HG03175 (cell line): ENCODE data around the gene CDC42BPG.
"Not testable (repeated sequence)": the region's sequence is repeated elsewhere in the genome, so short reads cannot be mapped to it uniquely, and the experiment has no call there.

Experiments used
- ATAC-seq: cut with Tn5 transposase; IDR thresholded peaks from one replicate; pipeline ENCODE4 v1.9.1; 2021; ENCODE audit warnings: mild to moderate bottlenecking, moderate library complexity; ENCODE audit not compliant: unreplicated experiment

The CDC42BPG gene

DNA sequence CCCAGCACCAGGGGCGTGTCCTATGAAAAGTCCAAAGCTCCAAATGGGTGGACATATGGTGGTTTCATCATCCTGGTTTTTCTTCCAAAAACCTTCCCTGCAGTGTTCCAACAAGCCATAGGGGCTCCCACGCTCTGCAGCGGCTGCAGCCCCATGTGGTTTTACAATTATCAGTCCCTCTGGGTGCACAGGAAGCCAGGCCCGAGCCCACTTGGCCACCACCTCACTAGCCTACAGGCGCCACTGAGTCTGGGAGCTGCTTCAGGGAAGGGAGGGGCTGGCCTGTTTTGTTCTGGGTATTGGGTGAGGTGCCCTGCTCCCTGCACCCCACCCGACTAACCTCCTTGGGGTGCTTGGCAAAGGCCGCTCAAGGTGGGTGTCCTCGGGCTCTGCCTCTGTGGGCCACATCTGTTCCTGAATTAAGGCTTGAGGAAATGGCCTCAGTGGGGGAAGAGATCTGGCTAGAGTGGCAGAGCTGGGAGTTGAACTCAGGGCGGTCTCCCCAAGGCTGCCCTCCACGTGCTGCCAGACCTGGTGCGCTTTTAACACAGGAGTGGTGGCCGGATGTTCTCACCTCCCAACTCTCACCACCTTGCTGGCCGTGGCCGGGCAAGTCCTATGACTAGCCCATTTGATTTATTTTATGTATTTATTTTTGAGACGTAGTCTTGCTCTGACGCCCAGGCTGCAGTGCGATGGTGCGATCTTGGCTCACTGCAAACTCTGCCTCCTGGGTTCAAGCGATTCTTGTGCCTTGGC lies 5.3 kb upstream of the CDC42BPG start:
- no peak for ATAC-seq

DNA sequence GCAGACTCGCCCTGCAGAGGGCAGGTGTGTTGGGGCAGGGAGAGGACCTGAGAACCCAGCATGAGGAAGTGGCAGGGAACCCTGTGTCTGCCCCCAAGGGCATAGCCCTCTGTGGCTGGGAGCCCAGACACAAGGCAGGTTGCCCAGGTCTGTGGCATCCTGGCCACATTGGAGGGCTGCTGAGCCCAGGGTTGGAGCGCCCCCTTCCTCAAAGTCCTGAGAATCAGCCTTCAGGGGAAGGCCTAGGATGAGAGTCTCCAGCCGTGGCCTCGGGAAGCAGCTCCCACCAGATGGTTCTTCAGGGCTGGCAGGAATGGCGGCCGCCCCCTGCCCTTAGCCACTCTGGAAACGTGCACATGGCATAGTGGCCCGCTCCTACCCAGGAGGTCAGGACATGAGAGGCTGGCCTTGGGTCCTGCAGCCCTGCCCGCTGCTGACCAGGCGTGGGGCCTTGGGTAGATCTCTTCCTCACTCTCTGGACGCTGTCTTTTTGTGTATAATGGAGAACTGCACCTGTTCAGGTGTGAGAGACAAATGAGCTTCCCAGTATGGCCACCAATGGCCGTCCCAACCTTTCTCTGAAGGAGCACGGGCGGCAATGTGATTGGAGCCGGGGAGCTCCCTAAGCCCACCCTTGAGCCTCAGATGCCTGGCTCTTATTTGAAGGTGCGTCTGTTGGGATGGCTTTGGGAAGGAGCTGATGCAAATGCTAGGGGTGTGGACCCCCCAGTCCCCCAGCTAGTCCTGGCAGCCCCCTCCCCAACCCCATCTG lies 4.6 kb upstream of the CDC42BPG start:
- ATAC-seq, result no peak

DNA sequence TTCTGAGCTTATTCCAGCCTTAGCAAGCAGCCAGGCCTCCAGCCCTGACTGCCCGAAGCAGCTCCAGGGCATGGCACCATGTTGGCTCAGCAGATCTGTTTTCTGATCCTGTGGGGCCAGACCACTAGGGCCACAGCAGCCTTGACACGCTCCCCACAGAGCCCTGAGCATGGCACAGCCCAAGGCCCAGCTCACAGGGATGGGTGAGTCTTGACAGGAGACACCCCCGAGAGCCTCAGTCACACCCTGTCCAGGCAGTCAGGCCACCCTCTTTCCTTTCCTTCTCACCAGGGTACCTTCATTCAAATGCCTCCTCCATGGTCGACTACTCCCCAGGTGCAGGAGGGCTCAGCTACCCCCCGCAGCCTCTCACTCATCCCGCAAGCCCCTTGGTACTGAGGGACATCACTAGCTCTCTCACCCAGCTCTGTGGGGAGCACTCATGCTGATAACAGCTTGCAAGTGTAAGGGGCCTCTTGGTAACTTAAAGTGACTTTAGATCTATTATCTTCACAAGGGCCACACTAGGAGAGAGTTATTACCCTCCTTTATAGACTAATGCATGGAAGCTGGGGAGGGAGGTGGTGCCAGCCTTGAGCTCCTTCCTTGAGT lies 3.9 kb upstream of the CDC42BPG start:
- ATAC-seq, result no peak

DNA sequence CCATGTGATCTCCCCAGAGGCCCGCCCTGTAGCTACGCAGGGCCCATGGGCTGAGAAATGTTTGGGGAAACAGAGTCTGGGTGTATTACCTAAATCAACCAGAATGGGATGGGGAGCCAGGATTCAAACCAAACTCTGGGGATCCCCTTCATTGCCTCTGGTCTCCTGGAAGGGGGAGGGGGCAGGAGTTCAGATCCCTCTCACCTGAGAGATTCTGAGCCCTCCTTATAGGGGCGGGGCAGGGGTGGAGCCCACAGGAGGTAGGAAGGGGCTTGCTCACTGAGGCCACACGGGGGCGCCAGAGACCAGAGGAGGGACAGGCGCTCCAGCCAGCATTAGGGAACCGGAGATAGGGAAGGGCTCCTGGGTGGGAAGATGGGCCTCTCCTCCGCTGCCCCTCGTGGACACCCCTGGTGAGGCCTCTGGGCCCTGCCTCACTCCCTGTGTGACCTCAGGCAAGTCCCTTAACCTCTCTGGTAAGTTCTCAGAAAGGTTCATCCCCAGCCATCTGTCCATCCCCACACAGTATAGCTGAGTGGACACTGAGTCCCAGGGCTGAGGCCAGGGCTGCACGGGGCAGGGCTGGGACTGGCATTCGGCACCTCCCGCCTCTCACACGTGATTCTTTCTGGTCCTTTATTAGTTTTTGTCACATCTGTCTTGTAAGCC lies 2.7 kb upstream of the CDC42BPG start:
- no peak for ATAC-seq

DNA sequence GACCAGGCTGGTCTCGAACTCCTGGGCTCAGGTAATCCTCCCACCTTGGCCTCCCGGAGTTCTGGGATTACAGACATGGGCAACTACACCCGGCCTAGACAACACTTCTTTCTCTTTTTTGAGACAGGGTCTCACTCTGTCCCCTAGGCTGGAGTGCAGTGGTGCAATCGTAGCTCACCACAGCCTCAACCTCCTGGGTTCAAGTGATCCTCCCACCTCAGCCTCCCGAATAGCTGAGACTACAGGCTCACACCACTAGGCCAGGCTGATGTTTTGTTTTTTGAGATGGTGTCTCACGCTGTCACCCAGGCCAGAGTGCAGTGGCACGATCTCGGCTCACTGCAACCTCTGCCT lies 1.3 kb upstream of the CDC42BPG start:
- ATAC-seq, result not testable (repeated sequence)

DNA sequence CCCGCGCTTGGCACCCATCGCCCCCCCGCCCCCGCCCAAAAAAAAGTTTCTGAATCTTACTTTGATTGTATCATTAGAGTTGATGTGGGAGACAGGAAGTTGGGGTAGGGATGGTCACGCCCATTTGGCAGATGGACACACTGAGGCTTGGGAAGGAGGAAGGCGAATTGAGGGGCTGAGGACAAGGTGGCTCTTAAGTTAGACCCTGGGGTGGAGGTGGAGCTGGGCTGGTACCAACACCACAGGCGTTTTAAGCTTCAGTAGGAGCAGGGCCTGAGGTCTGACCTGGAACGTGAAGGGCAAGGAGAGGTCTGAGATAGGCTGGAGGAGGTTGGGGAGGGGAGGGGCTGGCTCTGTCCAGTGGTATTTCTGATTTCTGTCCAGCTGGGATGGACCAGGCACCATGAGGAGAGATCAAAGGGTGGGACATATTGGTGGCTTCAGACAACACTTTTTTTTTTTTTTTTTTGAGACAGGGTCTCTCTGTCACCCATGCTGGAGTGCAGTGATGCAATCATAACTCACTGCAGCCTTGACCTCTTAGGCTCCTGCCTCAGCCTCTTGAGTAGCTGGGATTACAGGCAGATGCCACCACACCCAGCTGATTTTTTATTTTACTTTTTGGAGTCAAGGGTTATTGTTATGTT lies 799 bp upstream of the CDC42BPG start:
- no peak for ATAC-seq

DNA sequence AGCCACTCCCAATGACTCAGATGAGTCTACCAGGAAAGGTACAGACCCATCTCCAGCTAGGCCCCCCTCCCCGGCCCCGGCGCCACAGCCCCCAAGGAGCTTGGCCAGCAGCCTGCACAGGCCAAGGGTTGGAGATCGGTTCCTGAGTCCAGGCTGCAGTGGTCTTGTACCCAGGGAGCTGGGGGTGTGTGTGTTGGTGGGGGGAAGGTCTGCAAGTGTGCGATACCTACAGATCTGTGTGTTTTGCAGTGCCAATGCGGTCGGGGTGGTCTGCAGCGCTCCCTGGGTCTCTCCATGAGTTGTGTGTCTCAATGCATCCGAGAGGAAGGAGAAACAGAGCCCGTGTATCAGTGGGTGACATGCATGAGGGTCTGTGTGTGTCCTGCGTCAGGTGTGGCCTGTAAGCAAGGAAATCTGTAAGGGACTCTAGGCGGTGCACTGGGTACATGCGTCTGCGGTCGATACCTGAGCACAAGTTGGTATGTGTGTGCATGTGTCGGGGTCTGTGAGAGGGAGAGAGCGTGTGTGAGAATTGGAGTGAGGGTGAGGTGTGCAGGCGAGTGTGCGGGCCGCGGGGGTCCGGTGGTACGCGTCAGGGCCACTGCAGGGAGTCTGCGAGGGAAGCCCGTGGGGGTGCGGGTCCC lies 645 bp downstream of the CDC42BPG start:
- no peak for ATAC-seq

DNA sequence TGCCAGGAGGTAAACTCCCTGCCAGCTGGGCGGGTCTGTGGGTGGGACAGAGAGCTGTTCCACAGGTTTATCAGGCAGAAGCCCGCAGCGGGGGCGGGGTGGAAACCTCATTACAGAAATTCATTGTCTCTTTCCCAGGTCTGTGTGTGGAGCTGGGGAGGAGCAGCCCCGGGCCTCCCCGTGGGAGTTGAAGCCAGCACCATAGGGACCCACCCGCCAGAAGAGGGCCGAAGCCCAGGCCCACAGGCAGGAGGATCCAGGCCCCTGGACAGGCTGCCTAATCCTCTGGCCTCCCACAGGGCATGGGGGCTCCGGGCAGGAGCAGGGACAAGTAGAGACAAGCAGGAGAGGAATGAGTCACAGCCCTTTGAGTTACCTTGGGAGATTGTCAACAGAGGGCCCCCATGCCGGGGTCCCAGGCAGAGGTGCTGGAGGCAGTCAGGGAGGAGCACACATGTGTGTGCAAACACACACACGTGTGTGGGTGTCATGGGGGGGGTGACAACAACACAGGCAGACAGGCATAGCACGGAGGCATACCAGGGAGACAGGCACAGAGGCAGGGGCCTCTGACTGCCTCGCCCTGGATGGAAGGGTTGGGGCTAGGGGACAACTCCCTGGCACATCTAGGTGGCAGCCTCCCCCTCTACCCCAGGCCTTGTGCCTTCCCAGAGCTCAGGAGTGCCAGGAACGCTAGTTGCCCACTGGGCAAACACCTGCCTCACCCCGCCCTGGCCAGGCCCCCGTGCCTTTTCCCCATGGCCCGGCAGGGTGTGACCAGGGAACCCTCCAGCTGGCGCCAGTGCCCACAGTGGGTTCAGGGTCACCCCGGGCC lies 1.4 kb downstream of the CDC42BPG start:
- no peak for ATAC-seq

DNA sequence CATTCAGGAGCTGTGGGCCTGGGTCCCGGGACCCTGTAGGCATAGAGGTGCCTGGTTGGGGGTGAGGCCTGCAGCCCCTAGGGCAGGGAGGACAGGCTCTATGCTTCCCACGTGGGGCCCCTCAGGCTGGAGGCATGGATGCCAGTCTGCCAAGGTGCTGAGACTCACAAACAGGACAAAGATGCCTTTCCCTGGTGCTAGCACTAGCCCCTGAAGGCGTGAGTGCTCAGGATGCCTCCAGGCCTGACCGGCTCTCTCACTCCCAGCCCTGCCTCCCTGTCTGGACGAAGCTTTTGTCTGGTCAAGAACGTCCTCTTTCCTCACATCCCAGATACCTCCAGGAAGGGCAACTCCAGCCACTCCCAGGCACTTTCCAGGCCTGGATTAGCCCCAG lies 2.1 kb downstream of the CDC42BPG start:
- no peak for ATAC-seq

DNA sequence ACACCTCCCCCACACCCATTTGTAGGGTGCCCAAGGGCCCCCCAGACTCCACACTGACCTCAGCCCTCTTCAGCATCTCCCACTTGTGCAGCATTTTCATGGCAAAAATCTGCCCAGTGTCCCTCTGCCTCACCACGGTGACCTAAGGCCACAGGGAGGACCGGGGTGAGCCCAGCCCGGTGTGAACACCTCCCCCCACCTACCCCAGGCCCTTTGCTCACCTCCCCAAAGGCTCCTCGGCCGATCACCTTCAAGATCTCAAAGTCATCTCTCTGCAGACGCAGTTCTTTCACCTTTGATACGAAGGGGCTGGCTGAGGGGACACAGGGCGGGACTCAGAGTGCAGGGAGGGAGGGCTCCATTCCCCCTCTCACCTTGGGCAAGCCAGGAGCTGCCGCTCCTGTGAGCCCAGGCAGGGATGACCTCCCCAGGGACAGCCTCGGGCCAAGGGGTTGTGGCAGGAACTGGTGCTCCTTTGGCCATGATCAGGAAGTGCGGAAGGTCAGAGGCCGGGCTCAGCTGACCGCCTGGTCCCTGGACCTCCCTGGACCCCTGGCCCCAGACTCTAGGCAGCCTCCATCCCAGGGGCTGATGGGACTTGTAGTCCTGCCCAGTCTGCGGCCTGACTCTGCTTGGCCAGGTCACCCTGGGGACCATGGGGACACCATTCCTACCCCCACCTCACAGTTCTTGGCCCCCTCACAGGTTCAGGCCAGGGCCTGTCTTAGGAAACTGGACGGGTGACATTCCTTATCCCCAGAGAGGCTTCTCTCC lies 2.7 kb downstream of the CDC42BPG start:
- no peak for ATAC-seq

DNA sequence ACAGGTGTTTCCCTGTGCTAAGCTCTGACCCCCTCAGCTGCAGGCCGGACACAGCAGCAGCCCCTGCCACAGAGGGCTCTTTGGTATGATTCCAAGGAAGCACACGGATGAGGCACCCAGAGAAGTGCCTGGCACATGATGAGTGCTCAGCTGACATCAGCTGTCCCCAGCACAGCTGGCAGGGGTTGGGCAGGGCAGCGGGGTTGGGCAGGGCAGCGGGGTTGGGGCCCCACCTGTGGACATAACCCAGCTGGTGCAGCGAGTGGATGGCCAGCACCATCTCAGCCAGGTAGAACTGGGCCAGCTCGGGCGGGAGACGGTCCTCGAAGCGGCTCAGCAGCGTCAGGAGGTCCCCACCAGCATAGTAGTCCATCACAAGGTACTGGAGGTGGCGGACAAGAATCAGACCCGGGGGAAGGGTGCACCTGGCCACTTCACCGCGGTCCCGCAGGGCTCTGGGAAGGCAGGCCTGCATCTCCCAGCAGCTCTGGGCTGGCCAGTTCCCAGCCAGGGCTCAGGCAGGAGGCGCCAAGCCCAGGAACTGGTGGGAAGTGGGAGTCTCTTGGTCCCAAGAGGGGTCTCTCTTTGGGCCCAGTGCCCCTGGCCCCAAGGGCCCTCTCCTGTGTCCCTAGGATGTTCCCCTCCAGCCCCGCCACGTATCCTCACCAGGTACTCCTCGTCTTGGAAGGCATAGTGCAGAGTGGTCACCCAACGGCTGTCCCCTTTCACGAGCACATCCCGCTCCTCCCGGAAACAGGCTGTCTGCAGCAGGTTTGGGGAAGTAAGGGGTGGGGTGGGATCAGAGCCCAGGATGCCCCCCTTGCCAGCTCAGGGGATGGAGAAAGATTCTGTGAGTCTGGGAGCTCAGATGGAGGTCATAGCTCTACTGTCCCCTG lies 4.3 kb downstream of the CDC42BPG start:
- no peak for ATAC-seq

DNA sequence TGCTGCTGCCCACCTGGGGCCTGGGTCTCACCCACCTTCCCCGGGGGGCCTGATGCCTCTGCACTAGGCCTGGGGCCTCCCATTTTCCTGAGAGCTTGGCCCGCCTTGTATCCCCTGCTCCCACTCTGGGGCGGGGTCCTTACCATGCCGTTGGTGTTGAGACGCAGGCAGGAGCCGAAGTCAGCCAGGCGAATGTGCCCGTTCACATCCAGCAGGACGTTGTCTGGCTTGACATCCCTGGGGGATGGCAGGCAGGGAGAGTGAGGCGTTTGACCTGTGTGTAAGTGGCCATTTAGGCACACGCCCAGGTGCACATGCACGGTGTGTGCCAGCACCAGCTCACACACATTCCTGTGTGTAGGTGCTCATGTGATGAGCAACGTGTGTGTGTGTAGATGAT lies 5.1 kb downstream of the CDC42BPG start:
- ATAC-seq, result no peak

DNA sequence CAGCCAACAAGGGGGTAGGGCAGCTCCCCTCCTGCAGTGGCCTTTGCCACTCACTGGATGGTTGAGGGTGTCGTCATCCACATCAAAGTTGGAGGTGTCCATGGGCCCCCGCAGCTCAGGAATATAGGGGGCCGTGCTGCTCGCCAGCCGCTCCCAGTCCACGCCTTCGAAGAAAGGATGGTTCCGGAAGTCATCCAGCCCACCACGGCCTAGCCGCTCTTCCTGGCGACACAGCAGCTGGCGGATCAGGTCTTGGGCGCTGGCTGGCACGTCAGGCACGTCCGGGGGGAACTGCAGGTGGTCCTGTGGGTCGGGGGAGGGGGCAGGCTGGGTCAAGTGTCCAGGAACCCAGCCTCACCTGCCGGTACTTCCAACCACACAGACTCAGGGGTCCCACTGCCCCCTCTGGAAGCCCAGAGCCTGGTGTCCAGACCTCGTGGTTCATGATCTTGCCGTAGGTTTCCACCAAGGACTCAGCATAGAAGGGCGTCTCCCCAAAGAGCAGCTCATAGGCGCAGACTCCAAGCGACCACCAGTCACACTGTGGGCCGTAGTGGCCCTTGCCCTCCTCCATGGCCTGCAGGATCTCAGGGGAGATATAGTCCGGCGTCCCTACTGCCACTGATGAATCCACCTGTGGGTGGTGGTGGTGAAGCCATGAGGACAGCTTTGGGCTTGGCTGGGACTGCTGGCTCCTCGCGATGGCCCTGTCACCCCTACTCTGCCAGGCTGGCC lies 5.7 kb downstream of the CDC42BPG start:
- ATAC-seq, result no peak

DNA sequence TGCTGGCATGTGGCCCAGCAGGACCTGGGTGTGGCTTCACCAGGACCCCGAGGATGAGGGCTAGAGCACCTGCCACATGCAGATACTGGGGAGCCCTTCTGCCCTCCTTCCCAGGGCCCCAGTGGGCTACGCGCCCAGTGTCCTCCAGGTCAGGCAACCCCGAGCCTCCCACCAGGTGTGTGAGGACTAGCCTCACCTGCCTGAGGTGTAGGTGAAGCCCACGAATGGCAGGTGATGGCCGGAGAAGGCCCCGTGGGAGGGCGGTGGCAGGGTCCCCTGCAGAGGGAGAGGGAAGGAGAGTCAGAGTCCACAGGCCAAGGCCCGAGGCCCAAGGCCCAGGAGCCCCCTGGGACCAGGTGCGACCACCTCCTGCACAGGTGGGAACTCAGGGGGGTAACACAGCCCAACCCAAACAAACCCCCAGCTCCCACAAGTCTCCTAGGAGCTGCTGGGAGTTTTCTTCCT lies 6.5 kb downstream of the CDC42BPG start:
- ATAC-seq, result no peak

DNA sequence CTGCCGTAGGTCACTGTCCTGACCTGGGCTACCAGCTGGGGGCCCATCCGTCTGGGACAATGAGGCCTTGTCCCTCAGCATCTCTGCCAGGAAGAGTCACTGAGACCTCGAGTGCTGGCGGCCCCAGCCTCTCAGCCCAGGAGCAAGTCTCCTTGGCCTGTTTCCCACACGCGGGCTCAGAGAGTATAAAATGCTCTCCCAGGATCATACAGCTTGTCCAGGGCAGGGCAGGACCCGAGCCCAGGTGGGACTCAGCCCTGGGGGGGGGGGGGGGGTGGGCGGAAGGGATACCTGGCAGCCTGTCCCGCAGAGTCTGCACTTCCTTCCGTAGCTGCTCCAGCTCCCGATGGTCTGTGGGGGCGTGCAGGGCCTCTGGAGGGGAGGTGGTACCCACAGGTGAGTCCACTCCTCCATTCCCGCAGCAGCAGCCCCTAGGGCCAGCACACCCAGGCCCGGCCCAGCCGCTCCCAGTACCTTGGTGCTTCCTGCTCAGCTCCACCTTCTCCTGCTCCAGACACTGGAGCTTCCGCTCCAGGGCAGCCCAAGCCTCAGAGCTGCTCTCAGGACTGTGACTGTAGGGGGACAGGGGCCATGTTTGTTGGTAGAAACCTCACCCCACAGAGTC lies 7.9 kb downstream of the CDC42BPG start:
- ATAC-seq, result no peak

DNA sequence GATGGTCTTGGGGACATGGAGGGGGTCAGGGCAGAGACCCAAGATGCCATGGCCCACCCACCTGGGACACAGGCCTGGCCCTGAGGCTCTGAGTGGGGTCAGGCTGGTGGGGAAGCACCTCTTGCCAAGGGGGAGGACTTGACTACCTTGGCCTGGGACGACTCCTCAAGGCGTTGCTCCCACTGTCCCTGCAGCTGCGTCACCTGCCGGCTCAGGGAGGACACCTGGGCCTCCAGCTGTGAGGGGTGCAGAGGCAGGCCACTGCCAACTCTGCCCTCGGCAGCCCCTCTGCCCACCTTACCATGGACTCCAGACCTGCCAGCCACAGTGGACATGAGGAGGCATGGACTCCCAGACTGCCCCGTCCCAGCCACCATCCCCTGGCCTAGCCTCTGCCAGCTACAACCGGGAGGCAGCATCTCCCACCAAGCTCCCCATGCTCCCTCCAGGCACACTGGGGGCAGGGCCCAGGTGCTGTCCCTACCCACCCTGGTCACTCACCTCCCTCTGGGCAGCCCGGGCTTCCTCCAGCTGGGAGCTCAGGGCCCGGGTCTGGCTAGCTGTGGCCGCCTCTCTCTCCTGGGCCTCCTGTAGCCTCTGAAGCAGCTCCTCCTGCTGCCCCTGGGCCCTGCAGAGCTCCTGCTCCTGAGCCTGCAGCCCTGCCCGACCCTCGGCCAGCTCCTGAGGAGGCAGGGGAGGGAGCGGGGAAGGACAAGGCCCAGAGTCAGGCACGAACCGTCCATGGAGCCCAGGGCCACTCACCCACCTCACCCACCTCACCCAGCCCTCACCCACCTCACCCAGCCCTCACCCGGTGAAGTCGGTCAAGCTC lies 8.6 kb downstream of the CDC42BPG start:
- no peak for ATAC-seq
